SK-N-SH (cell line): ENCODE measurements around the gene RLF. TPM values are rescaled to one million over a fixed set of nuclear protein-coding genes. Genes with fewer than 3 reads are reported as not detected.

Experiments
- CTCF ChIA-PET: fragments of 300-600, 350-600 bp; formaldehyde crosslinking; extraction: SDS; loops from one replicate; lab custom pipeline; 2021; lab: Yijun Ruan, JAX
- POLR2A ChIA-PET: fragments of 350-600 bp; sonication (Branson Sonifier 250); formaldehyde crosslinking; extraction: SDS; loops from one replicate; lab custom pipeline; 2020; ENCODE audit warnings: antibody characterized with exemption, inconsistent platforms; lab: Yijun Ruan, JAX
- DNase-seq: peaks from one replicate; pipeline ENCODE4 v3.0.0; 2012
- H2AFZ ChIP-seq: fragments of 200-600 bp; sonication (generic); 2 replicates; pipeline ENCODE4 v1.8.1; 2016; ENCODE audit warnings: antibody characterized with exemption, mild to moderate bottlenecking, low read depth
- H3F3A ChIP-seq: fragments of 200-600 bp; sonication (generic); replicated peaks from 2 replicates; pipeline ENCODE3; 2016; ENCODE audit warnings: antibody characterized with exemption, mild to moderate bottlenecking; ENCODE audit not compliant: insufficient read depth
- H3K27ac ChIP-seq, 2 experiments: fragments of 200-500 bp in 1 of 2; fragments of 200-600 bp in 1 of 2; sonication (Bioruptor generic) in 1 of 2; sonication (generic), shearing (Covaris generic) in 1 of 2; 2 replicates each; pipeline versions ENCODE4 v1.5.1 to v1.6.1; 2014 to 2016; ENCODE audit warnings: low read depth in 2 of 2, inconsistent platforms in 1 of 2, low read length in 1 of 2, mild to moderate bottlenecking in 1 of 2, mixed read lengths in 1 of 2
- H3K27me3 ChIP-seq: fragments of 200-600 bp; sonication (generic), shearing (Covaris generic); 2 replicates; pipeline ENCODE4 v1.6.1; 2016; ENCODE audit warnings: mixed run types; ENCODE audit not compliant: insufficient read depth
- H3K36me3 ChIP-seq, 2 experiments: fragments of 200-500 bp in 1 of 2; fragments of 200-600 bp in 1 of 2; sonication (Bioruptor generic) in 1 of 2; sonication (generic) in 1 of 2; replicated peaks in 1 of 2; 2 replicates each; pipeline versions ENCODE3 to v1.5.1; 2014 to 2016; ENCODE audit warnings: low read length in 1 of 2, mild to moderate bottlenecking in 1 of 2; ENCODE audit not compliant: insufficient read depth in 2 of 2, control insufficient read depth in 1 of 2
- H3K4me1 ChIP-seq, 2 experiments: fragments of 200-500 bp in 1 of 2; fragments of 200-600 bp in 1 of 2; sonication (Bioruptor generic) in 1 of 2; sonication (generic), shearing (Covaris generic) in 1 of 2; 2 replicates each; pipeline versions ENCODE4 v1.5.1 to v1.6.1; 2014 to 2016; ENCODE audit warnings: low read depth in 1 of 2, low read length in 1 of 2, mixed run types in 1 of 2; ENCODE audit not compliant: insufficient read depth in 2 of 2, control insufficient read depth in 1 of 2
- H3K4me2 ChIP-seq: fragments of 200-600 bp; sonication (generic), shearing (Covaris generic); 2 replicates; pipeline ENCODE4 v1.6.1; 2017; ENCODE audit warnings: mixed run types
- H3K4me3 ChIP-seq, 2 experiments: fragments of 200-500 bp in 1 of 2; fragments of 200-600 bp in 1 of 2; sonication (Bioruptor generic) in 1 of 2; sonication (generic), shearing (Covaris generic) in 1 of 2; 2 replicates each; pipeline versions ENCODE4 v1.5.1 to v1.8.1; 2014 to 2016; ENCODE audit warnings: low read depth in 2 of 2, inconsistent platforms in 1 of 2, low read length in 1 of 2, mild to moderate bottlenecking in 1 of 2, mixed read lengths in 1 of 2, moderate library complexity in 1 of 2
- H3K79me2 ChIP-seq: fragments of 200-600 bp; sonication (generic); 2 replicates; pipeline ENCODE4 v1.8.1; 2017; ENCODE audit warnings: mild to moderate bottlenecking; ENCODE audit not compliant: insufficient read depth
- H3K9ac ChIP-seq: fragments of 200-600 bp; sonication (generic); 2 replicates; pipeline ENCODE4 v1.6.1; 2017; ENCODE audit warnings: mixed run types
- H3K9me2 ChIP-seq: fragments of 200-600 bp; sonication (generic); 2 replicates; pipeline ENCODE4 v1.6.1; 2017; ENCODE audit warnings: mixed run types
- H3K9me3 ChIP-seq: fragments of 200-600 bp; sonication (generic); 2 replicates; pipeline ENCODE4 v1.6.1; 2017; ENCODE audit warnings: mixed run types, mild to moderate bottlenecking, moderate library complexity
- H4K20me1 ChIP-seq: fragments of 200-600 bp; sonication (generic); 2 replicates; pipeline ENCODE4 v1.6.1; 2017; ENCODE audit warnings: mild to moderate bottlenecking, mixed run types; ENCODE audit not compliant: insufficient read depth
- CHD2 ChIP-seq: fragments of 150-350 bp; IDR thresholded peaks from 2 replicates; pipeline ENCODE4 v1.6.1; 2018; ENCODE audit warnings: low read length; ENCODE audit not compliant: partially characterized antibody
- EZH2phosphoT487 ChIP-seq: fragments of 200-600 bp; sonication (generic); IDR thresholded peaks from 2 replicates; pipeline ENCODE4 v1.6.1; 2017; ENCODE audit warnings: low read depth, mixed run types, mild to moderate bottlenecking, antibody characterized with exemption, moderate library complexity, borderline replicate concordance
- GABPA ChIP-seq: IDR thresholded peaks from 2 replicates; pipeline ENCODE4 v1.4.0; 2012; ENCODE audit warnings: low read depth, mild to moderate bottlenecking
- GATA2 ChIP-seq: sonication (generic); formaldehyde crosslinking; IDR thresholded peaks from 2 replicates; pipeline ENCODE4 v1.5.0; 2020; ENCODE audit warnings: mild to moderate bottlenecking, missing genetic modification reagents
- MEF2A ChIP-seq: IDR thresholded peaks from 2 replicates; pipeline ENCODE4 v1.4.0; 2012; ENCODE audit warnings: low read depth, borderline replicate concordance
- NRF1 ChIP-seq: IDR thresholded peaks from 2 replicates; pipeline ENCODE4 v1.6.1; 2012; ENCODE audit warnings: low read depth, mild to moderate bottlenecking, low read length
- RCOR1 ChIP-seq: fragments of 150-350 bp; IDR thresholded peaks from 2 replicates; pipeline ENCODE4 v1.6.1; 2017; ENCODE audit warnings: antibody characterized with exemption, low read length
- SMC3 ChIP-seq: IDR thresholded peaks from 2 replicates; pipeline ENCODE4 v1.6.1; 2012; ENCODE audit warnings: low read depth, low read length, improper control_type of control experiment
- TAF1 ChIP-seq: IDR thresholded peaks from 2 replicates; pipeline ENCODE4 v1.6.1; 2012; ENCODE audit warnings: low read depth, mild to moderate bottlenecking, low read length, moderate library complexity, borderline replicate concordance
- TCF12 ChIP-seq: IDR thresholded peaks from 2 replicates; pipeline ENCODE4 v1.4.0; 2012
- YY1 ChIP-seq: IDR thresholded peaks from 2 replicates; pipeline ENCODE4 v1.4.0; 2012; ENCODE audit warnings: low read depth, mild to moderate bottlenecking
- WGBS: methylation state at CpG from one replicate; pipeline ENCODE4 v1.1.6; 2017; ENCODE audit warnings: low lambda C conversion rate; 5-methylcytosine and 5-hydroxymethylcytosine counted together
- polyA plus RNA-seq, 3 experiments: library from polyadenylated mRNA; depleted of rRNA; stranded (reverse); fragments of >200 nt; gene quantifications; 2 replicates each; pipeline ENCODE4 v1.2.3, GENCODE V29; 2012
- TF ChIP-seq, protein P1 (sequence below): IDR thresholded peaks from 2 replicates; pipeline ENCODE4 v1.4.0; 2012; ENCODE audit warnings: low read depth, borderline replicate concordance
- TF ChIP-seq, protein P2 (sequence below): IDR thresholded peaks from 2 replicates; pipeline ENCODE4 v1.6.1; 2012; ENCODE audit warnings: mild to moderate bottlenecking, low read depth, low read length, moderate library complexity
- TF ChIP-seq, protein P3 (sequence below): fragments of 150-350 bp; IDR thresholded peaks from 2 replicates; pipeline ENCODE4 v1.6.1; 2016; ENCODE audit warnings: mild to moderate bottlenecking, low read depth, low read length

Gene RLF
- polyA plus RNA-seq, 1 of the 3 experiments (the other 2 are of a cell fraction), result 2.3 TPM

DNA sequence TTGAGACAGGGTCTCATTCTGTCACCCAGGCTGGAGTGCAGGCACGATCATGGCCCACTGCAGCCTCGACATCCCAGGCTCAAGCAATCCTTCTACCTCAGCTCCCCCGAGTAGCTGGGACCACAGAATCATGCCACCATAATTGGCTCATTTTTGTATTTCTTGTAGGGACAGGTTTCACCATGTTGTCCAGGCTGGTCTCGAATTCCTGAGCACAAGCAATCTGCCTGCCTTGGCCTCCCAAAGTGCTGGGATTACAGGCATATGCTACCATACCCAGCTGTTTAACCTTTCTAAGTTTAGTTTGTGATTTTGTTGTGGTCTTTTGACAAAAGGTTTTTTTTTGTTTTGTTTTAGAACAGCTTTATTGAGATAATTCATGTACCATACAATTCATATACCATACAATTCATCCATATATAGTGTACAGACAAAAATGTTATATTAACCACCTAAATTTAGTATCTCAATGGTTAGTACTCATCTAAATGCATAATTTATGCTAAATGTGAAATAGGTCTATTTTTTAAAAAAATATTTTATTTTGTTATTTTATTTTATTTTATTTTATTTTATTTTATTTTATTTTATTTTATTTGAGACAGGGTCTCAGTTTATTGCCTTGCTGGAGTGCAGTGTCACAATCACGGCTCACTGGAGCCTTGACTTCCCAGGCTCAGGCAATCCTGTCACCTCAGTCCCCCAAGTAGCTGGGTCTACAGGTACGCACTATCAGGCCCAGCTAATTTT is 105.8 kb downstream of the RLF start:
- Histone ChIP-seq H3K27ac (peak overlapping the region in 1 of 2 experiments; percentile 99; a peak in 2 of 4 replicates), H3K9me3 (no peaks in the 10 kb centered on the region), H3K9me2 (no peaks in the 10 kb centered on the region), H3K79me2 (peaks cover 54% of the 10 kb centered on the region), H3K27me3 (no peaks in the 10 kb centered on the region), H3K4me1 (no peaks in the 10 kb centered on the region; a peak in 2 of 4 replicates), H4K20me1 (0 out of 2 replicates have a peak, but pooled peaks cover 4% of the 10 kb centered on the region), H3K36me3 (peaks cover 58 to 62% of the 10 kb centered on the region in 2 experiments), H3K9ac (no peak overlapping the region), H2AFZ (no peak overlapping the region), H3K4me2 (0 out of 2 replicates have a peak overlapping the region, but pooled peaks have one; percentile 43), H3F3A (peaks cover 28% of the 10 kb centered on the region), H3K4me3 (no peak overlapping the region)
- TF ChIP-seq, protein P1, sequence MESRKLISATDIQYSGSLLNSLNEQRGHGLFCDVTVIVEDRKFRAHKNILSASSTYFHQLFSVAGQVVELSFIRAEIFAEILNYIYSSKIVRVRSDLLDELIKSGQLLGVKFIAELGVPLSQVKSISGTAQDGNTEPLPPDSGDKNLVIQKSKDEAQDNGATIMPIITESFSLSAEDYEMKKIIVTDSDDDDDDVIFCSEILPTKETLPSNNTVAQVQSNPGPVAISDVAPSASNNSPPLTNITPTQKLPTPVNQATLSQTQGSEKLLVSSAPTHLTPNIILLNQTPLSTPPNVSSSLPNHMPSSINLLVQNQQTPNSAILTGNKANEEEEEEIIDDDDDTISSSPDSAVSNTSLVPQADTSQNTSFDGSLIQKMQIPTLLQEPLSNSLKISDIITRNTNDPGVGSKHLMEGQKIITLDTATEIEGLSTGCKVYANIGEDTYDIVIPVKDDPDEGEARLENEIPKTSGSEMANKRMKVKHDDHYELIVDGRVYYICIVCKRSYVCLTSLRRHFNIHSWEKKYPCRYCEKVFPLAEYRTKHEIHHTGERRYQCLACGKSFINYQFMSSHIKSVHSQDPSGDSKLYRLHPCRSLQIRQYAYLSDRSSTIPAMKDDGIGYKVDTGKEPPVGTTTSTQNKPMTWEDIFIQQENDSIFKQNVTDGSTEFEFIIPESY, result no peak
- no peak for TF ChIP-seq SMC3
- no peak for TF ChIP-seq NRF1
- TF ChIP-seq MEF2A, result no peak
- no peak for TF ChIP-seq TCF12
- no peak for TF ChIP-seq YY1
- TF ChIP-seq EZH2phosphoT487, result no peak
- TF ChIP-seq, protein P2, sequence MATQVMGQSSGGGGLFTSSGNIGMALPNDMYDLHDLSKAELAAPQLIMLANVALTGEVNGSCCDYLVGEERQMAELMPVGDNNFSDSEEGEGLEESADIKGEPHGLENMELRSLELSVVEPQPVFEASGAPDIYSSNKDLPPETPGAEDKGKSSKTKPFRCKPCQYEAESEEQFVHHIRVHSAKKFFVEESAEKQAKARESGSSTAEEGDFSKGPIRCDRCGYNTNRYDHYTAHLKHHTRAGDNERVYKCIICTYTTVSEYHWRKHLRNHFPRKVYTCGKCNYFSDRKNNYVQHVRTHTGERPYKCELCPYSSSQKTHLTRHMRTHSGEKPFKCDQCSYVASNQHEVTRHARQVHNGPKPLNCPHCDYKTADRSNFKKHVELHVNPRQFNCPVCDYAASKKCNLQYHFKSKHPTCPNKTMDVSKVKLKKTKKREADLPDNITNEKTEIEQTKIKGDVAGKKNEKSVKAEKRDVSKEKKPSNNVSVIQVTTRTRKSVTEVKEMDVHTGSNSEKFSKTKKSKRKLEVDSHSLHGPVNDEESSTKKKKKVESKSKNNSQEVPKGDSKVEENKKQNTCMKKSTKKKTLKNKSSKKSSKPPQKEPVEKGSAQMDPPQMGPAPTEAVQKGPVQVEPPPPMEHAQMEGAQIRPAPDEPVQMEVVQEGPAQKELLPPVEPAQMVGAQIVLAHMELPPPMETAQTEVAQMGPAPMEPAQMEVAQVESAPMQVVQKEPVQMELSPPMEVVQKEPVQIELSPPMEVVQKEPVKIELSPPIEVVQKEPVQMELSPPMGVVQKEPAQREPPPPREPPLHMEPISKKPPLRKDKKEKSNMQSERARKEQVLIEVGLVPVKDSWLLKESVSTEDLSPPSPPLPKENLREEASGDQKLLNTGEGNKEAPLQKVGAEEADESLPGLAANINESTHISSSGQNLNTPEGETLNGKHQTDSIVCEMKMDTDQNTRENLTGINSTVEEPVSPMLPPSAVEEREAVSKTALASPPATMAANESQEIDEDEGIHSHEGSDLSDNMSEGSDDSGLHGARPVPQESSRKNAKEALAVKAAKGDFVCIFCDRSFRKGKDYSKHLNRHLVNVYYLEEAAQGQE, result no peak
- TF ChIP-seq, protein P3, sequence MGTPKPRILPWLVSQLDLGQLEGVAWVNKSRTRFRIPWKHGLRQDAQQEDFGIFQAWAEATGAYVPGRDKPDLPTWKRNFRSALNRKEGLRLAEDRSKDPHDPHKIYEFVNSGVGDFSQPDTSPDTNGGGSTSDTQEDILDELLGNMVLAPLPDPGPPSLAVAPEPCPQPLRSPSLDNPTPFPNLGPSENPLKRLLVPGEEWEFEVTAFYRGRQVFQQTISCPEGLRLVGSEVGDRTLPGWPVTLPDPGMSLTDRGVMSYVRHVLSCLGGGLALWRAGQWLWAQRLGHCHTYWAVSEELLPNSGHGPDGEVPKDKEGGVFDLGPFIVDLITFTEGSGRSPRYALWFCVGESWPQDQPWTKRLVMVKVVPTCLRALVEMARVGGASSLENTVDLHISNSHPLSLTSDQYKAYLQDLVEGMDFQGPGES, result no peak
- TF ChIP-seq GATA2 (CRISPR knock-in tag), result no peak
- TF ChIP-seq GABPA, result no peak
- no peak for TF ChIP-seq CHD2
- no peak for TF ChIP-seq TAF1
- TF ChIP-seq RCOR1, result no peak
- no peak for DNase-seq
- CTCF ChIA-PET, result interaction anchor here (1.2 to 1.4 kb wide), 3 partner anchors 72 to 123 kb away, joined by 3 read pairs; no protein-coding TSS in a partner anchor
- WGBS, result 99% methylated on average over 6 of the region's 6 CpGs
- POLR2A ChIA-PET, result no interaction called here
